ENCODE results near the gene CRABP2. TPM values are rescaled to one million over a fixed set of nuclear protein-coding genes. Genes with fewer than 3 reads are reported as not detected.

The CRABP2 gene
- total RNA-seq, 1 experiment from 2014 or later, result 1.1 TPM

DNA sequence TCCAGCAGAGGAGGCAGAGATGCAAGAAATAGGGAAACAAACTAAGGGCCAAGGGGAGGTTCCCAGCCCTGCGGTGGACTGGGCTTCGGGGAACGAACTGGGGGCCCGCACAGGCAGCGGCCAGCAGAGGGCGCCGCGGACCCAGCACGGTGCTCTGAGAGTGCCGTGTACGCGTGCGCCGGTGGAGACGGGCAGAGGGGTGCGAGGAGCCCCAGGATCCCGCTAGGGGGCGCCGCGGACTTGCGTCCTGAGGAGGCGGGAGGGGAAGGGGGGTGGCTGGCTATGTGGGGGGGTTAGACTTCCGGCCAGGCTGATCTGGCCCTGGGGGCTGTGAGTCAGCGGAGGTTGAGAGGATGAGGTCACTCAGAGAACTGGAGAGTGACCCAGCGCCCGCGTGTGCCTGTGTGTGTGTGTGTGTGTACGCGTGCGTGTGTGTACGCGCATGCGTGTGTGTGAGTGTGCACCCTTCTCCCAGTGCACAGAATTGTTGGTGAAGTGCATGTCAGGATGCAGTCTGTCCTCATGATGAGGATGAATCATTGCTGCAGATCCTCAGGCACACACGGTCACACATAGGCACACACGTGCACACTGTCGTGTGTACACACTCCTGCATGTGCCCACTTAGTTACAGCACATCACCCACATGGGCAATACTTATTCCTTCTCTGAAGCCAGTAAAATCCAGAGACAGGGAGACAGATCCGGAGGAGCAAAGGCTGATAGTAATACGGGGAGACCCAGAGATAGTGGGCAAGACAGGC lies 45.2 kb downstream of the CRABP2 start:
- POLR2A ChIA-PET (ENCODE audit: low non-redundant PET), result interaction anchor here (0.6 kb wide), 1 partner anchor 17 kb away, joined by 7 read pairs; no protein-coding TSS in a partner anchor
- BruUV-seq (replicated peaks), result no TSS peak
- CTCF ChIA-PET, result interaction anchor here (0.6 to 1.6 kb wide), 7 partner anchors 17 to 46 kb away, joined by 3 to 5 read pairs (median 3); partner anchors contain the start of gene NES
- Histone ChIP-seq H3K27ac (ENCODE audit: low read depth, low read length, poor library complexity, severe bottlenecking) (no peak overlapping the region), H3K4me1 (ENCODE audit: insufficient read depth, low read length, poor library complexity, severe bottlenecking) (peaks cover 53% of the 10 kb centered on the region), H3K36me3 (ENCODE audit: insufficient read depth, low read length, poor library complexity, severe bottlenecking) (no peaks in the 10 kb centered on the region), H3K27me3 (replicated peaks; ENCODE audit: insufficient read depth, low read depth, low read length, poor library complexity) (peaks cover 22% of the 10 kb centered on the region), H3K9me3 (ENCODE audit: low read depth, low read length, poor library complexity, severe bottlenecking) (no peaks in the 10 kb centered on the region), H3K4me3 (ENCODE audit: low read depth, low read length, poor library complexity, severe bottlenecking) (no peak overlapping the region)
- TF ChIP-seq, protein P1, sequence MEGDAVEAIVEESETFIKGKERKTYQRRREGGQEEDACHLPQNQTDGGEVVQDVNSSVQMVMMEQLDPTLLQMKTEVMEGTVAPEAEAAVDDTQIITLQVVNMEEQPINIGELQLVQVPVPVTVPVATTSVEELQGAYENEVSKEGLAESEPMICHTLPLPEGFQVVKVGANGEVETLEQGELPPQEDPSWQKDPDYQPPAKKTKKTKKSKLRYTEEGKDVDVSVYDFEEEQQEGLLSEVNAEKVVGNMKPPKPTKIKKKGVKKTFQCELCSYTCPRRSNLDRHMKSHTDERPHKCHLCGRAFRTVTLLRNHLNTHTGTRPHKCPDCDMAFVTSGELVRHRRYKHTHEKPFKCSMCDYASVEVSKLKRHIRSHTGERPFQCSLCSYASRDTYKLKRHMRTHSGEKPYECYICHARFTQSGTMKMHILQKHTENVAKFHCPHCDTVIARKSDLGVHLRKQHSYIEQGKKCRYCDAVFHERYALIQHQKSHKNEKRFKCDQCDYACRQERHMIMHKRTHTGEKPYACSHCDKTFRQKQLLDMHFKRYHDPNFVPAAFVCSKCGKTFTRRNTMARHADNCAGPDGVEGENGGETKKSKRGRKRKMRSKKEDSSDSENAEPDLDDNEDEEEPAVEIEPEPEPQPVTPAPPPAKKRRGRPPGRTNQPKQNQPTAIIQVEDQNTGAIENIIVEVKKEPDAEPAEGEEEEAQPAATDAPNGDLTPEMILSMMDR (conservative IDR thresholded peaks at IDR 0.05; ENCODE audit: low read depth, low read length), result peak; percentile 100
- TF ChIP-seq EZH2 (IDR thresholded peaks at IDR 0.05; ENCODE audit: borderline replicate concordance, low read depth, low read length, poor library complexity, severe bottlenecking), result no peak
- intact Hi-C loops (cut with micrococcal nuclease; ENCODE audit: unreplicated experiment), result loop anchor here (2.0 kb wide), 1 partner anchor 17 kb away; the partner anchor contains the start of gene NES
- DNase-seq (ENCODE audit: low spot score), result peak; percentile 96

DNA sequence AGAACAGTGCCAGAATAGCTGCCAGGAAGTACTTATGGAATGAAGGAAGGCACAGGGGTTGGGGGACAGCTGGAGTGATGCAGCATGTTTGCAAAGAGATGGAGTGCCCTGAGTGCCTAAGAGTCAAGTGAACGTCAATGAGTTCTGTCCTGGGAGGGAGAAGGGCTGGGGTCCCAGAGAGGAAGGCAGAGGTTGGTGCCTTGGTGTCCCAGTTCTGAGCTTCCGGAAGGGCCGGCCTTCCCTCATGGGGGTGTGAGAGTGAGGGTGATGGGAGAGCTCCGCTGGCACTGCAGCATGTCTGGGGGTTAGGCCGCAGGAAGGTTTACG lies 45.8 kb downstream of the CRABP2 start:
- Histone ChIP-seq H3K4me1 (ENCODE audit: insufficient read depth, low read length, poor library complexity, severe bottlenecking) (peaks cover 53% of the 10 kb centered on the region), H3K27ac (ENCODE audit: low read depth, low read length, poor library complexity, severe bottlenecking) (no peak overlapping the region), H3K36me3 (ENCODE audit: insufficient read depth, low read length, poor library complexity, severe bottlenecking) (no peaks in the 10 kb centered on the region), H3K9me3 (ENCODE audit: low read depth, low read length, poor library complexity, severe bottlenecking) (no peaks in the 10 kb centered on the region), H3K27me3 (replicated peaks; ENCODE audit: insufficient read depth, low read depth, low read length, poor library complexity) (peaks cover 28% of the 10 kb centered on the region), H3K4me3 (ENCODE audit: low read depth, low read length, poor library complexity, severe bottlenecking) (no peak overlapping the region)
- CTCF ChIA-PET, result interaction anchor here (0.6 to 1.2 kb wide), 7 partner anchors 17 to 47 kb away, joined by 3 to 5 read pairs (median 3); partner anchors contain the start of gene NES
- intact Hi-C loops (cut with micrococcal nuclease; ENCODE audit: unreplicated experiment), result no loop called here
- BruUV-seq (replicated peaks), result no TSS peak
- TF ChIP-seq, protein P1 (conservative IDR thresholded peaks at IDR 0.05; ENCODE audit: low read depth, low read length), result no peak
- TF ChIP-seq EZH2 (IDR thresholded peaks at IDR 0.05; ENCODE audit: borderline replicate concordance, low read depth, low read length, poor library complexity, severe bottlenecking), result no peak
- POLR2A ChIA-PET (ENCODE audit: low non-redundant PET), result no interaction called here
- no peak for DNase-seq (ENCODE audit: low spot score)

DNA sequence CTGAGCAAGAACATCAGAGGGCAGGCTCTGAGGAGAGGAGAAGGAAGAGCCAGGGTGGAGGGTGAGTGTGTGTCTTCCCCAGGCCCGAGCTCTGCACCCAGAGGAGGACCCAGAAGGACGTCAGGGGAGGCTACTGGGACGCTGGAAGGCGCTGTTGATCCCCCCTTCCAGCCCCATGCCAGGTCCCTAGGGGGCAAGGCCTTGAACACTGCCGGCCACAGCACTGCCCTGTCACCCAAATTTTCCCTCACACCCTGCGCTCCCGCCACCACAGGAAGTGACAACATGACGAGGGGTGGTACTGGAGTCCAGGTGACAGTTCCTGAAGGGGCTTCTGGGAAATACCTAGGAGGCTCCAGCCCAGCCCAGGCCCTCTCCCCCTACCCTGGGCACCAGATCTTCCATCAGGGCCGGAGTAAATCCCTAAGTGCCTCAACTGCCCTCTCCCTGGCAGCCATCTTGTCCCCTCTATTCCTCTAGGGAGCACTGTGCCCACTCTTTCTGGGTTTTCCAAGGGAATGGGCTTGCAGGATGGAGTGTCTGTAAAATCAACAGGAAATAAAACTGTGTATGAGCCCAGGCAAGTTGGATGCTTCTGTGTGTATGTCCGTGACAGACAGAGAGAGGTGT lies 46.3 kb downstream of the CRABP2 start:
- Histone ChIP-seq H3K27ac (ENCODE audit: low read depth, low read length, poor library complexity, severe bottlenecking) (no peak overlapping the region), H3K9me3 (ENCODE audit: low read depth, low read length, poor library complexity, severe bottlenecking) (no peaks in the 10 kb centered on the region), H3K4me1 (ENCODE audit: insufficient read depth, low read length, poor library complexity, severe bottlenecking) (peaks cover 48% of the 10 kb centered on the region), H3K4me3 (ENCODE audit: low read depth, low read length, poor library complexity, severe bottlenecking) (no peak overlapping the region), H3K27me3 (replicated peaks; ENCODE audit: insufficient read depth, low read depth, low read length, poor library complexity) (peaks cover 33% of the 10 kb centered on the region), H3K36me3 (ENCODE audit: insufficient read depth, low read length, poor library complexity, severe bottlenecking) (no peaks in the 10 kb centered on the region)
- TF ChIP-seq EZH2 (IDR thresholded peaks at IDR 0.05; ENCODE audit: borderline replicate concordance, low read depth, low read length, poor library complexity, severe bottlenecking), result no peak
- TF ChIP-seq, protein P1 (conservative IDR thresholded peaks at IDR 0.05; ENCODE audit: low read depth, low read length), result no peak
- ChIA-PET CTCF (interaction anchor here (0.6 to 1.2 kb wide), 7 partner anchors 18 to 47 kb away, joined by 3 to 5 read pairs (median 3); partner anchors contain the start of gene NES), POLR2A (ENCODE audit: low non-redundant PET) (no interaction called here)
- no peak for DNase-seq (ENCODE audit: low spot score)
- no TSS peak for BruUV-seq (replicated peaks)
- intact Hi-C loops (cut with micrococcal nuclease; ENCODE audit: unreplicated experiment), result no loop called here

All from A673 (cell line).